GM04504 (cell line): ENCODE measurements around the gene AKR1C3.
"Not testable (repeated sequence)": the region's sequence is repeated elsewhere in the genome, so short reads cannot be mapped to it uniquely, and the experiment has no call there.

Source experiments
- DNase-seq: peaks from one replicate; pipeline ENCODE4 v3.0.0-alpha.2; 2012; ENCODE audit warnings: low read depth

The AKR1C3 gene

DNA sequence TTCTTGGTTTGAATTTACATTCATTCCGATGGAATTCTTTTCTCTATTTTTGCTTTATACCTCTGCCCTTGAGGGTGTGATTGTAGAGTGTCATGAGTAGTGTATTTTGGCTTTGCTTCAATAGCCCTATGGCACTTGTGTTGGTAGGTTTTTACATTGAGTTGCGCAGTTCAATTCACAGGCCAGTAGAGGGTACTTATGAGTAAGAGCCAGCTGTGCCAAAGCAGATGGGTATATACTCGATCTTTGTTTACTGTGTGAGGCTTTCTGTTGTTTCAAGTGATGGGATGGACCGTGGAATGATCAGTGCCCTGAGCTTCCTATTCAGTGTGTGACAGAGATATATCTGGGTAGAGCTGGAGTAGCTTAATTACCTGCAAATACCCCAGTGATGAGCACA, 4.3 kb upstream of the AKR1C3 start:
- no peak for DNase-seq

DNA sequence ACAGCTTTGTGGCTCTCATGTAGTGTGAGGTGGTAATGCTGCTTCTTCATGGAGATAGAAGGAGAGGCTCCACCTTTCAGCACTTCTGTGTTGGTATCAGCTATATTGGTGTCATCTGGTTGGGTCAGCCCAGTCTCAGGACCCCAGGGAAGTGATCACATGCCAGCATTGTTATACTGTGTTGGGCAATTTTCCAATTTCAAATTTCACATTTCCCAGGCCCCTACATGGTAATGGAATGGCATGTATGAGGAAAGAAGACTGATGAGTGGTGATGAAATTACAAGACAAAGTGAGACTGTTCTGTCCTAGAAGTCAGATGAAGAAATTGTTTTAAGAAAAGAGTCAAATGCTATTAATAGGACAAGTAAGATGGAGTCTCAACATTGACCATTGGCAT, 3.7 kb upstream of the AKR1C3 start:
- no peak for DNase-seq

DNA sequence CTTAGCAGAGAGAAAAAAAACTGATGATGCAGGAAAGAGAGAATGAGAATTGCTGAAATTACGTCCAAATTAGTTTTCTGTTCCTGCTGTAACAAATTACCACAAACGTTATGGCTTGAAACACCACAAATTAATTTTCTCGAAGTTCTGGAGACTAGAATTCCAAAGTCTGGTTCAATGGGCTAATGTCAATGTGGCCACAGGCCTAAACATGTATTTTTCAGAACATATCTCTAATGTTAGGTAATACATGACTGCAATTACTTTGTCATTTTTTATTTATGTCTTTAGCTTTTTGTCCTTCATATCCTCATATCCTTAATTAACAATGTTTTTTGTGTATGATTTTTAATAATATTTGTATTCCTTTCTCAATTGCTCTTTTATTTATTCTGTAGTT, 3.0 kb upstream of the AKR1C3 start:
- DNase-seq: no peak

DNA sequence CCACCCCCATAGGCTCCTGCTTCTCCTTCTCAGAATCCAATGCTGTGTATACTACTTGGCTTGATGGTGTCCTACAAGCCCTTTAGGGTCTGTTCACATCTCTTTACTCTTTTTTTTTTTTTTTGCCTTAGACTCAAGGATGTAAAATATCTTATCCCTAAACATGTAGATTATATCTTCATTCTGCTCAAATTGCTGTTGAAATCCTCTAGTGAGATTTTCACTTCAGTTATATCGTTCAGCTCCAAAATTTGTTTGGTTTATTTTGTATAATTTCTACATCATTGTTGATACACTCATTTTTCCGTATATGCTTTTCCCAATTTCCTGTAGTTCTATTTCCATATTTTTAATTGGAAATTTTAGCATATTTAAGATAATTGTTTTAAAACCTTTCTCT, 1.8 kb upstream of the AKR1C3 start:
- DNase-seq: no peak

DNA sequence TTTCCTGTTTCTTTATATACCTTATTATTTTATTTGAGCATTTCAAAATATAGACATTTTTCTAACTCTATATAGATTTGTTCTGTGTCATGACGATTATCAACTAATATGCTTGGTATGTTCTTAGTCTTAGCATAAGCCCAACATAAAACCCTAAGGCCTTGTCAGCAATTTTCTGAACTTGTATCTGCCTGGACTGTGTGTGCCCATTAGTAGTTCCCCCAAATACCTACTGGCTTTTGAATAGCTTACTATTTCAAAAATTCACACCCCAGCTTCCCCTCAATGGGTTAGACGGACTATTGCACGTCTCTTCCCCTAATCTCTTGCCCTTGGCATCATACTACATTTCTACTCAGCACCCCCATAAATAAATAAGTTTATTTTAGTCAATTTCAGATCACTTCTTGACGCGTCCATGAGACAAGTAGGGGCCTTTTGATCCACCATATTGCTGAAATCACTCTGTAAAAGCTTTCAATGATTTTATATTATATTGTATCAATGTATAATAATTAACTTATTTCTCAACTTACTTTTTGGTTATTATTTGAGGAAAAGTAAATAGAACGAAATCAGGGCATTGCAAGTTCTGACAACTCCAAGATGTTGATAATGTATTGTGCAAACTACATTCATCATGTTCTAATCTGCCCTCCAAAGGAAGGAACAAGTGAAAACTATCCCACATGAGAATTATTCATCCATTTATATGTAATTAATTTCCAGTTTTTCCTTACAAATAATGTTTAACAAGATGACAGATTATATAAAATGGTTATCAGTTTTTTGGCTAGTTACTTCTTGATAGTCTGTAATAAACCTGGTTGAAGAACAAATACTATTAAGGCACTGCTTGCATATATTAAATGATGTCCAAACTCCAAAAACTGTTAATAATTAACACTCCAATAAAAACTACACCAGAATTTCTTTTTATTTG, 1.1 kb upstream of the AKR1C3 start:
- no peak for DNase-seq

DNA sequence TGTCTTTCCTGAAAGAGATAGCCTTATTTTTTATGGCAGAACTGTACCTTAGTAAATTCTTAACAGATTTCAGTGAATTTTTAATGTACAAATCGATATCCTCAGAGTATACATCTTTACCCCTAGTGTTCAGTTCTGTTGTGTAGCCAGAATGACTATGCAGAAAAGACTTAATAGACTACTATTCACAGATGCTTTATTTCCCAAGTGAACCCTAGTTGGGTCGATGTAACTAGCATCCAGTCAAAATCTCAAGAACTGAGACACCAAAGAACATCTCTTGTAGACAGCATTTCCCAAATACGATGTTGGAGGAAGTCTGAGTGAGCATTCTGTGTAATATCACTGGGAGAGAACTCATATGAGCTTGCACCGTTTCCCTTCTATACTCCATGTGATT, 1.5 kb downstream of the AKR1C3 start:
- no peak for DNase-seq

DNA sequence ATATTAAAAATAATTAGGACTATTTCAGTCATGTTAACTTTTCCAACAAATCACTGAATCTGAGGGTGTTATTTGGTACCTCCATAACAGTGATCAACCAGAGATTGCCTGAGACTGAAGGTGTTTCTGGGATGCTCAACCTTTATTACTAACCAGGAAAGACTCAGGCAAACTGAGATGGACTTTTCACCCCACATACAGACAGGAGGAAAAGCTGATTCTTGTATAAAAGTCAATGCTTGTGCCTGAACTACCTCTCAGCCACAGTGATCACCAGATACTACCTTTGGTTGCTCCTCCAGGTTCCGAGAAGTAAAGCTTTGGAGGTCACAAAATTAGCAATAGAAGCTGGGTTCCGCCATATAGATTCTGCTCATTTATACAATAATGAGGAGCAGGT, 1.9 kb downstream of the AKR1C3 start:
- no peak for DNase-seq

DNA sequence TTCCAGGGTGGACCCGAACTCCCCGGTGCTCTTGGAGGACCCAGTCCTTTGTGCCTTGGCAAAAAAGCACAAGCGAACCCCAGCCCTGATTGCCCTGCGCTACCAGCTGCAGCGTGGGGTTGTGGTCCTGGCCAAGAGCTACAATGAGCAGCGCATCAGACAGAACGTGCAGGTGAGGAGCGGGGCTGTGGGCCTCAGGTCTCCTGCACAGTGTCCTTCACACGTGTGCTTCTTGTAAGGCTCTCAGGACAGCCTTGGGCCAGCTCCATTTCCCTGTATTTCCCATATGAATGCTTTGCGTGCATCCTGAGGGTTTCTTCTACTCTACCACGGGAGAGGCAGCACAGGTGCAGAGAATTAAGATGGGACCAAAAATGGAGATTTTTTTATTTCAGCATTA, 8.3 kb downstream of the AKR1C3 start:
- DNase-seq: not testable (repeated sequence)

DNA sequence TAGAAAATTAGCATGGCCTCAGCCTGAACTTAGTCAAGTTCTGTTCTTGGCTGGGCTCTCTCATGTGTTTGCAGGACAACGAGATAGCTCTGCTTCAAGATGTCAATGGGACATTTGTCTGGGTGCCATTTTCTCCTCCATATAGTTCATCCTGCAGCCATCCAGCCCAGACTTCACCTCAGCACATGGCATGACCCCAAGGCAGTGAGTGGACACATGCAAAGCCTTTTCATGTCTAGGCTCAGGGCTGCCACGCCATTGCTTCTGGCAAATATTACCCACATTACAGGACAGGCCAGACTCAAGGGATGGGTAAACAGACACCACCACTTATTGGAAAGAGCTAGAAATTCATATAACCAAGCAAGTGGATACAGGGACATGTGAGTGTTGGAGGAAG, 9.3 kb downstream of the AKR1C3 start:
- DNase-seq: no peak

DNA sequence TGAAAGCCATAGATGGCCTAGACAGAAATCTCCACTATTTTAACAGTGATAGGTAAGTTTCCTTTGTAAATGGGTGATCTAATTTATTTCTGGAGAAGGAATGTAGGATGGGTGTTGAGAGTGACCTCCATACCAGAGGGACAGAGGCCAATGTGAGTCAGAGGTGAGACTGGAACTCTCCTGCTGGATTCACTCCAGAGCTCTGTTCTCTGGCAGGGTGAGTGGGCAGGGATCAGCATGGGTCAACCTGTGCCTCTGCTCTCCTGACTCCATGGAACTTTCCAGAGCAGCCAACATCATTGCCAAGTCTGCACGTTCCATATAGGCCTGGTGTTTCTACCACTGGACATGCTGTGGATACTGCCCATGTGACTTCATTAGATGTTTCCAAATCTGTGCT, 11.4 kb downstream of the AKR1C3 start:
- DNase-seq: no peak

DNA sequence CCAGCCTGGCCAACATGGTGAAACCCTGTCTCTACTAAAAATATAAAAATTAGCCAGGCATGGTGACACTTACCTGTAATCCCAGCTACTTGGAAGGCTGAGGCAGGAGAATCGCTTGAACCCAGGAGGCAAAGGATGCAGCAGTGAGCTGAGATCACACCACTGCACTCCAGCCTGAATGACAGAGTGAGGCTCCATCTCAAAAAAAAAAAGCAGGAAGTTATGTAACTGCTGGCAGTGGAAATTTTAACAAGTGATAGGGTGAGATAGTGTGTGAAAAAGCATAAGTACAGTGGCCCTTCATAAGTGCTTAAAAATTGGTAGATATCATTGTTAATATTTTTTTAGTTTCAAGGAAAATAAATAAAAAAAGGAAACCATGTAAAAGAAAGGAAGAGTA, 12.3 kb downstream of the AKR1C3 start:
- DNase-seq: no peak

DNA sequence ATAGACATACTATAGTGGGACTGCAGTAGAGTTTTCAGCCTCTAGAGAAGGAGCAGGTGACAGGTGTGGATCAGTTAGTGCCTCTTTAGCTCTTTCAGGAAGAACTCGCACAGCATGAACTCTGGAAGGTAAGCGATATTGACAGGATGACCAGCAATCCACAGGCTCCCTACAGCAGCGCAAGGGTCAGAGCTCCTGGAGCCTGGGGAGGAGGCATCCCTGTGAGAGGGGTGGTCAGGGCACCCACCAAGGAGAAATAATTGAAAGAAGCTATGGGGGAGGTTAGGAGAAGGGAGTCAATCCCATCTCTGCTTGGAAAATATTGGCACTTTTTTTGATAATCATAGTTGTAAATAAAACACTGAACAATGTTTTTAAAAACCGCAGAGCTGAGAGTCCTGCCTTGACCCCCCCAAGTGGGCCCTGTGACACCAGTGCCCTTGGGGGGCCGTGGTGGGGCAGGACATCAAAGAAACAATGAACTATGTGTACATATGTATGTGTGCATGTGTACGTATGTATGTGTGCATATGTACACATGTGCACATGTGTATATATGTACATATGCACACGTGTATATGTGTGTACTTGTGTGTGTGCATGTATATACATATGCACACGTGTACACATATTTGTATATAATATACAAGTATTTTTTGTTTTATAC, 13.8 kb downstream of the AKR1C3 start:
- DNase-seq: no peak

DNA sequence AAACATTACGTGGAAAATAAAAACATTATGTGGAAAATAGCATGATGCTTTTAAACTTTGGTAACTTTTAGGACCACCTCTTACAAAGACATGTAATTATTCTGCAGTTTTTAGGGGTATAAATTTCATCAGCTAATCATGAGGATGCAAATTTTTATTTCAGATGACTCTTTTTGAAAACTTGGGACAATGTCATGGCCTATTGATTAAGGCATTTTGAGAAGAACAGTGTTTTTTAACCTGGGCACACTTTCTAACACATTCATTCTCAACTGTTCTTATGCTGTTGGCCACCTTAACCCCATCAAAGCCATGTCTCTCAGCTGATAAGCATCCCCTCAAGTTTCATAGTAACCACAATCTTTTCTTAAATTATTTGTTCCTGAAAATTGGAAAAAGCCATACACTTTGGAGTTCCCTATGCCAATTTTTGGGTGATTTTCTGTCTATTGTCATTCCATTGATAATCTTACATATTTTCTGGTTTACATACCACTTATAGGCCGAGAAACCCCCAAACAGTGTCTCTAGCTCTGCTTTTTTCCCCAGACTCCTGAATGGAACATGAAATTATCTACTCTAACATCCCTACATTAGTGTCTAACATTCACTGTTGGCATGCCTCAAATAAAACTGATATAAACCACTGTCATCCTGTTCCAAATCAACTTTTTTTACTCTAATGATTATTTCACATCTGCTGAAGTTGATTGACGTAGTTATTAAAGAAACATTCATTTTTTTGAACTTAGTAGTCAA, 14.6 kb downstream of the AKR1C3 start:
- no peak for DNase-seq

DNA sequence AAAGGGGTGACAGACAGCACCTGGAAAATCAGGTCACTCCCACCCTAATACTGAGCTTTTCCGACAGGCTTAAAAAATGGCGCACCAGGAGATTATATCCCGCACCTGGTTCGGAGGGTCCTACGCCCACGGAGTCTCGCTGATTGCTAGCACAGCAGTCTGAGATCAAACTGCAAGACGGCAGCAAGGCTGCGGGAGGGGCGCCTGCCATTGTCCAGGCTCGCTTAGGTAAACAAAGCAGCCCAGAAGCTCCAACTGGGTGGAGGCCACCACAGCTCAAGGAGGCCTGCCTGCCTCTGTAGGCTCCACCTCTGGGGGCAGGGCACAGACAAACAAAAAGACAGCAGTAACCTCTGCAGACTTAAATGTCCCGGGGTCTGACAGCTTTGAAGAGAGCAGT, 15.6 kb downstream of the AKR1C3 start:
- not testable (repeated sequence) for DNase-seq

DNA sequence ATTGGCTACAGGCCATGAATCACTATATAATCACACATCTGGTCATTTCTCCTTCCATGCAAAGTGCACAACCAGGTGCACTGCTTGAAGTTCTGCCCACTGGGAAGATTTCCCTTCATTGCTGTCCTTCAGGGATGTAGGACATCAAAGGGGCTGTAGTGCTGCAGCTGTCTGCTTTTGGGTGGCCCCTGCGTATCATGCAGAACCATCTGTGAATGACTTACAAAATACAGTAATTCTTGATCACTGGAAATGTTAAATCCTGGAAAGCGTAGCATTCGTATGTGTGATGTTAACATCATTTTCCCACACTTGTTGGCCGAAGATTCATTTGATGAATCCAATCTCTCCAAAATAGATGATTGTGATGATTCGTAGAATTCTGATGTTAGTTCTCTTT, 22.4 kb downstream of the AKR1C3 start:
- no peak for DNase-seq

DNA sequence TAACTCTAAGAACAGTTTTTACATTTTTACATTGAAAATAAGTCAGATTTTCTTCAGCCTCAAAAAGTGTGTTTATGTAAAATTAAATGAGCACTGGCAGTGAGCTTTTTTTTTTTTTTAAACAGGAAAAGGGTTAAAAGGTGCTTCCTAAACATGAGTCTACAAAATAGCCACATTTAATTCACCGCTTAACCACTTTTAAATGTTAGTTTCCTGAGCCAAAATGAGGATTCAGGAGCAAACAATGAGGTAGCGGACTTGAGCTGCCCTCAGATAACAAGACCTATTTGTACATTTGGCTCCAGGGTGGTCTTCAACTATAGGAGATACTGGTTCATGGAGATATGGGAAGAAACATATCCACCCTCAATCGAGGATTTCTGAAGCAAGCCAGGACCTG, 22.8 kb downstream of the AKR1C3 start:
- no peak for DNase-seq

DNA sequence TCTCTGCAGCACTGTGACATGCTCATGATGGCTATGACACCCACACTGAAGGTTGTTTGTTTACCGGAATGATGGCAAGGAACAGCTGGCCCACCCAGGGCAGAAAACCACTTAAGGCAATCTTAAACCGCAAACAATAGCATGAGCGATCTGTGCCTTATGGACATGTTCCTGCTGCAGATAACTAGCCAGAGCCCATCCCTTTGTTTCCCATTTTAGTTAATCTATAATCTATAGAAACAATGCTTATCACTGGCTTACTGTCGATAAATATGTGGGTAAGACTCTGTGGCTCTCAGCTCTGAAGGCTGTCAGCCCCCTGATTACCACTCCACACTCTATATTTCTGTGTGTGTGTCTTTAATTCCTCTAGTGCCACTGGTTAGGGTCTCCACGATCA, 25.8 kb downstream of the AKR1C3 start:
- DNase-seq: not testable (repeated sequence)

DNA sequence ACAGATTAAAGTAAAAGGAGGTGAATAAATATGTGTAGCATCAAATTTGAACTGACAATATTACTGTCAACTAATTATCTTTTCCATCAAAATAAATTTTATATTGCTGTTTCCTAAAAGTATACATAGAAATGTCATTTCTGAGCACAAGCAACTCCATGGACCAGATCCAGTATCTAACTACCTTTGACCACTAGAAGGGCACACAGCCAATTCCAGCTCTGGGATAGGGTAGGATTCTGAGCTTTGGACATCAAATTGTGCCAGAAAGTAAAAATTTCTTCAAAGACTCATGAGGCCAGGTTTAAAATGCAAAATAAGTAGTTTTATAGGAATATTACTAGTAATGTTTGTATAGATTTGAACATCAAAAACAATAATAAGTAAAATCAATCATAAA, 29.7 kb downstream of the AKR1C3 start:
- no peak for DNase-seq

DNA sequence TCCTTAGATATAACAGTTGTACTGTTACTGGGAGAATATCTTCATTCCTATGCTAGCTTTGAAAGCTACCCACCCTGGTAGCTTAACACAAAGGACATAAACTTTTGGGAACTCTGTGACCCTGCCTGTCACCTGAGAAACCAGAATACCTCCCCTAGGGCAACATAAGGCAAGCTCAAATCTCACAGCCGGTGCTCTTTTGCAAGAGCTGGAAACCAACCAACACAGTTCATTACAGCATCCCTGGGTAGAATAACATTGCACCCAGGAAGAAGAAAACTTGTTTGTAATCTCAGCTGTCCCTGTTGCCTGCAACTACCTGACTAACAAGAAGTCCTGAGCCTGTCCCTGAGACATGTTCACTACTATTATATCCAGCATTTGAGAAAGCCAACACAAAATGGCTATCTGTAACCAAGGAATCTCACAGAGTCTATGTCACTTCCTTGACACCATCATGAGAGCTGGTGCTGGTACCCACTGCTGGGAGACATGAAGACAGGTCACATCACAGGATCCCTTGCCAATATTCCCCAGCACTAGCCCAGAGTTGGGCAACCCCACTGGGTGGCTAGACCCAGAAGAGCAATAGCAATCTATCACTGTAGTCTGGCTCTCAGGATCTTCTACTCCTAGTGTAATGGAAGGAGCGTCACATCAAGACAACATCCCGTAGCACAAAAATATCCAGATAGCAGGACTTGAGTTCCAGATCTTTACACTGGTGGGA, 31.3 kb downstream of the AKR1C3 start:
- DNase-seq: no peak

DNA sequence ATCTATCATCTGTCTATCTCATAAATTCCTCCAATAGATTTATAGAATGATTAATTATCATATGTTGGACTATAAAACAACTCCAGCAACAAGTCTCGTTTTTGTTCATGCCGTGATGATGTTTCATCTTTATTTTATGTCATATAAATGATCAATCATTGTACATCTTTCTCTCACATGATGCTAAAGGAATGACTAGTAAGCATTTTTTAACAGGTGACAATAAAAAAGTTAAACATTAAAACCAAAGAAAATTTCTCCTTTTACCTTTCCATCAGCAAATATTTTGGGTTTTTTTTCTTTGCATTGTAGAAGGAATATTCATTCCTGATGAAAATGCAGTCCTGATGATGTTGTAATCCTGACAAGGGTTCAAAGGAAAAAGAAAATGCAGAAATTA, 41.4 kb downstream of the AKR1C3 start:
- DNase-seq: no peak

DNA sequence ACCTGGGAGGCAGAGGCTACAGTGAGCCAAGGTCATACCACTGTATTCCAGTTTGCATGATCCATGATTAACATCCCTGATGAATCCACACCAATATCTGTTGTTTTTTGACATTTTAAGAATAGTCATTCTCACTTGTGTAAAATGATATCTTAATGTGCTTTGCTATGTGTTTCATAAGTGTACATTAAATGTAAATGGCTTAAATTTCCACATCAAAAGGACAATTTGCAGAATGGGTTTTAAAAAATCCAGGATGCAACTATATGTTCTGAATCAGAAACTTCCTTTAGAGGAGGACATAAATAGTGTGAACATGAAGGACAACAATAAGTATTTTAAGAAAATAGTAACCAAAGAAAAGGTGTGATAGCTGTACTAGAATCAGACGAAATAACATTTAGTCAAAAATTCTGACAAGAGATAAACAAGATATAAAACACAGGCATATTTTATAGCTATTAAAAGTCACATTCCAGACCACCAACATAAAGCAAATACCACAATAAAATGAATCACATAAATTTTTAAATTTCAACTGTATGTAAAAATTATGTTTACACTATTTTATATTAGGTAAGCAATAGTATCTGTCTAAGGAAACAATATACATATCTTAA, 42.4 kb downstream of the AKR1C3 start:
- no peak for DNase-seq

DNA sequence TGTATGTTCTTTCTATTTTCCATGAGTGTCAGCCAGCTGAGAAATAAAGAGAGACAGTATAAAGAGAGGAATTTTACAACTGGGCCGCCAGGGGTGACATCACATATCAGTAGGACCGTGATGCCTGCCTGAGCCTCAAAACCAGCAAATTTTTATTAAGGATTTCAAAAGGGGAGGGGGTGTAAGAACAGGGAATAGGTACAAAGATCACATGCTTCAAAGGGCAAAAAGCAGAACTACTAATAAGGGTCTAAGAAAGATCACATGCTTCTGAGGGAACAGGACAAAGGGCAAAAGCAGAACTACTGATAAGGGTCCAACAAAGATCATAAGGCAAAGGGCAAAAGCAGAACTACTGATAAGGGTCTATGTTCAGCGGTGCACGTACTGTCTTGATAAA, 43.5 kb downstream of the AKR1C3 start:
- DNase-seq: not testable (repeated sequence)
